ENCODE measurements around the gene IFITM1.
"Not testable (repeated sequence)": the region's sequence is repeated elsewhere in the genome, so short reads cannot be mapped to it uniquely, and the experiment has no call there.

IFITM1 gene

GRCh38 chr11:282630-283360 lies 31.0 kb upstream of the IFITM1 start:
- in situ Hi-C loops (cut with HindIII; ENCODE audit: low sequenced_read_pairs): no loop called here

DNA sequence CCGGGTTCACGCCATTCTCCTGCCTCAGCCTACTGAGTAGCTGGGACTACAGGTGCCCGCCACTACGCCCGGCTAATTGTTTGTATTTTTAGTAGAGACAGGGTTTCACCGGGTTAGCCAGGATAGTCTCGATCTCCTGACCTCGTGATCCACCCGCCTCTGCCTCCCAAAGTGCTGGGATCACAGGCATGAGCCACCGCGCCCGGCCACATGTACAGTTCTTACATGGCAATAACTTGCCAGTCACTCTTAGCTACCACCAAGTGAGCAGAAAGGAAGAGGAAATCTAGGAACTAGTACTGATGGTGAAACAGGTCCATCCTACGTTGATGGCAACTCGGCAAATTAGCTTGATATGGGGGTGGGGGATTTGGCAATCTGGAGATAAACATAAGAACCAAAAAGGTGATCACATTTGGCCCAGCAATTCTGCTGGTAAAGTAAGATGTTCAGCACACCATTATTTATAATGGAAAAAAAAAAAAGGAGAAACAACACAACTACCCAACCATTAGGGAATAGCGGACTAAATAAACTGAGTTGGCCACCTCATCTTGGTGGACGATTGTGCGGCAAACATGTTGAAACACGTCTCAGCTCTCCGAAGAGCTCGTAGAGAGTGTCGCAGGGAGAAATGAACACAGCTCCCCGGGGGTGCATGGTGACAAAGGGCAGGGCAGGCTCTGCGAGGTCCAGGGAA lies 30.3 kb upstream of the IFITM1 start:
- in situ Hi-C loops (cut with HindIII; ENCODE audit: low sequenced_read_pairs): no loop called here

DNA sequence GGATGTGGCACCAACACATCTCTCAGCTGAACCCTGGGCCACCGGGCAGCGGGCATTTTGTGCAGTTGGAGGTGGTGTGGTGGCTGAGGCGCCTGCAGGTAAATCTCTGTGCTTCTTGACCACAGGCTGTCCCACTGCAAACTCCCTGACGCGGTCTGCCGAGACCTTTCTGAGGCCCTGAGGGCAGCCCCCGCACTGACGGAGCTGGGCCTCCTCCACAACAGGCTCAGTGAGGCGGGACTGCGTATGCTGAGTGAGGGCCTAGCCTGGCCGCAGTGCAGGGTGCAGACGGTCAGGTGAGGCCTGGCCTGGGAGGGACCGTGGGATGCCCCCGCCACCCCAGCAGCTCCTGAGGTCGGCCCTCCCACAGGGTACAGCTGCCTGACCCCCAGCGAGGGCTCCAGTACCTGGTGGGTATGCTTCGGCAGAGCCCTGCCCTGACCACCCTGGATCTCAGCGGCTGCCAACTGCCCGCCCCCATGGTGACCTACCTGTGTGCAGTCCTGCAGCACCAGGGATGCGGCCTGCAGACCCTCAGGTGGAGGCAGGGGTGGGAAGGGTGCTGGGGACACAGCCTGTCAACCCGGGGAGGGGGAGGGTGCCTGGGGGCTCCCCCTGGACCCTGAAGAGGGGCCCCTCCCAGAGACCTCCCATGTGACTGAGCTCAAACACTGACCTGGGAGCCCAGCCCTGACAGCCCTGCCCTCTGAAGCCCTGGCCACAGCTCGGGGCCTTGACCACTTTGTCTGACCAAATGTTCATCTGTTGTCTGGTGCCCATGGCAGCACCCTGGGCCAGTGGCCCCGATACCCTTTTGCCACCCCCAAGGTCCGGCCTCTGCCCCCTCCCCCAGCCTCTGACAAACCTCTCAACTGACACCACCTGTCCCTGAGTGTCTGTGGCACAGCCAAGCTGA lies 29.5 kb upstream of the IFITM1 start:
- in situ Hi-C loops (cut with HindIII; ENCODE audit: low sequenced_read_pairs): no loop called here

- in situ Hi-C loops (cut with HindIII; ENCODE audit: low sequenced_read_pairs): no loop called here
Observed at GRCh38 chr11:285021-285893, 28.6 kb upstream of the IFITM1 start.

DNA sequence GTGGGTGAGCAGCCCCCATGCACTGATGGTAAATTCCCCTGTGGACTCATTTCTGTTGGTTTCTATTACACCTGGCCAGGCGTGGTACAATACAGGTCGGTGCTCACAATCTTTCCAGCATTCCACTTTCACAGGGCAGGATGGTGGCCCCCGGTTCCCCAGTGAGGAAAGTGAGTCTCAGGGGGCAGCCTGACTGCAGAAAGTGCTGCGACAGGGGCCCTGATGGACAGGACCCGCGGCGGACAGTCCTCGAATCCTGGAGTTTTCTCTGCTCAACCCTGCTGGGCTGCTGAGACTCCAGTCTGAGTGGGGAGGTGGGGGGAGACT lies 28.0 kb upstream of the IFITM1 start:
- in situ Hi-C loops (cut with HindIII; ENCODE audit: low sequenced_read_pairs): no loop called here

DNA sequence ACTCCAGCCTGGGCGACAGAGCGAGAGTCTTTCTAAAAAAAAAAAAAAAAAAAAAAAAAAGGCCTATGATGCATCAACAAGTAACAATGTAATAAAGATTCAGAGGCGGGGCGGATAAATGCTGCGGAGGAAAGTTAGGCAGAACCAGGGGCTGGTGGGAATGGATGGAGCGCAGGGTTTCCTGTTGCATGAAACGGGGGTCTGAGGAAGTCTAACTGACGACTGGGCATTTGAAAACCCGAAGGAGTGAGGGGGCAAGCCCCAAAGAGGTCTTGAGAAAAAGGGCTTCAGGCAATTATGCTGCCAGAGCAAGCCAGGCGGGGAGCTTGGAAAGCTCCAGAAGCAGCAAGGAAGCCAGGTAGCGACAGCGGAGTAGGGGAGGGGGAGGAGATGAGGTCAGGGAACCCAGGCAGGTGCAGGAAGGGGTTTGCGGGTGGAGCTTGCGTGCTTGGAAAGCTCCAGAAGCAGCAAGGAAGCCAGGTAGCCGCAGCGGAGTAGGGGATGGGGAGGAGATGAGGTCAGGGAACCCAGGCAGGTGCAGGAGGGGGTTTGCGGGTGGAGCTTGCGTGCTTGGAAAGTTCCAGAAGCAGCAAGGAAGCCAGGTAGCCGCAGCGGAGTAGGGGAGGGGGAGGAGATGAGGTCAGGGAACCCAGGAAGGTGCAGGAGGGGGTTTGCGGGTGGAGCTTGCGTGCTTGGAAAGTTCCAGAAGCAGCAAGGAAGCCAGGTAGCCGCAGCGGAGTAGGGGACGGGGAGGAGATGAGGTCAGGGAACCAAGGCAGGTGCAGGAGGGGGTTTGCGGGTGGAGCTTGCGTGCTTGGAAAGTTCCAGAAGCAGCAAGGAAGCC lies 26.6 kb upstream of the IFITM1 start:
- in situ Hi-C loops (cut with HindIII; ENCODE audit: low sequenced_read_pairs): not testable (repeated sequence)

DNA sequence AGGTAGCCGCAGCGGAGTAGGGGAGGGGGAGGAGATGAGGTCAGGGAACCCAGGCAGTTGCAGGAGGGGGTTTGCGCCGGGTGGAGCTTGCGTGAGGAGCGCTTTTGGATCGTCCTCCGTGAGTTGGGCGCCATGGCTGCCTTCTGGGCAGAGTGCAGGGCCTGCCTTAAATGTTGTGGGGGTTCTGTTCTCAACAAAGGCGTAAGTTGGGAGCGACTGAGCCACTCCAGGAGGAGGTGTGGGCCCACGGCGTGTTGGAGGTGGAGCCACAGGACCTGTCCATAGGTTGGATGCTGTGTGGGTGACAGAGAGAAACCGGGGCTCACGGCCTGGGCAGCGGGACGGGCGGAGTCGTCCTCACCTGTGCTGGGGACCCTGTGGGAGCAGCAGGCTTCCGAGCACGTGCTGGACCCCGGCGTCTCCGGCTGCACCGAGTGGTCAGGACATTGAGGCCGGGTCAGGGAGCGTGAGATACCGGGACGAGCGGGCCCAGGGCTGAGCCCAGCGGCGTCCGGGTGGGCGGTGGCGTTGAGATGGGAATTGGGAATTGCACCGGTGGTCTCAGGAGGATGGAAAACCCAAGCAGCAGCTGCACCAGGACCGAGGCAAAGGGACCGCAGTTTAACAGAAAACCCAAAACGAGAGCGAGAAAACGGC lies 25.9 kb upstream of the IFITM1 start:
- in situ Hi-C loops (cut with HindIII; ENCODE audit: low sequenced_read_pairs): no loop called here

- in situ Hi-C loops (cut with HindIII; ENCODE audit: low sequenced_read_pairs): no loop called here
Observed at GRCh38 chr11:288478-289397, 25.1 kb upstream of the IFITM1 start, which contains the start of gene PGGHG. TSS of gene PGGHG (plus strand) at chr11:289126. CDS start at chr11:289817, 691 bp downstream.

DNA sequence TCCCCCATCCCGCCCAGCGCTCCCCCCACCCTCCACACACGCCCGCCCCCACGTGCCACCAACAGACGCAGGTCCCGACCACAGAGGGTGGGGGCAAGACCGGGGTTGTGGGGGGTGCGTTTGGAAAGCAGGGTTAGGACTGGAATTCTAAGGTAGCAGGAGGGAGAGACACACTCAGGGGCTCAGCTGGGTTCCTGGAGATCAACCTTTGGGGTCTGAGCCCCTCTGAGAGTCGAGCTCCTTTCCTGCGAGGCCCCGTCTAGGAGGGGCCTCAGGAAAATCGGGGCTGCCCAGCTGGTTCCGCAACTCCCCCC lies 24.5 kb upstream of the IFITM1 start:
- in situ Hi-C loops (cut with HindIII; ENCODE audit: low sequenced_read_pairs): no loop called here

- in situ Hi-C loops (cut with HindIII; ENCODE audit: low sequenced_read_pairs): no loop called here
Observed at GRCh38 chr11:289712-290620, 23.9 kb upstream of the IFITM1 start.

GRCh38 chr11:290621-291231 lies 23.1 kb upstream of the IFITM1 start:
- in situ Hi-C loops (cut with HindIII; ENCODE audit: low sequenced_read_pairs): no loop called here

GRCh38 chr11:291281-292210 lies 22.3 kb upstream of the IFITM1 start:
- in situ Hi-C loops (cut with HindIII; ENCODE audit: low sequenced_read_pairs): no loop called here

GRCh38 chr11:292211-293121 lies 21.4 kb upstream of the IFITM1 start:
- in situ Hi-C loops (cut with HindIII; ENCODE audit: low sequenced_read_pairs): no loop called here

- in situ Hi-C loops (cut with HindIII; ENCODE audit: low sequenced_read_pairs): no loop called here
Observed at GRCh38 chr11:293271-293851, 20.5 kb upstream of the IFITM1 start.

Measured in DLD1 (cell line).